Activated naive CD4-positive, alpha-beta T cell treated with anti-CD3 and anti-CD28 coated beads, Interleukin-2, amount 50 U/mL, for 24 hours (primary cell): Measurements from ENCODE around the gene GRIK4.
"Not testable (repeated sequence)": the region's sequence is repeated elsewhere in the genome, so short reads cannot be mapped to it uniquely, and the experiment has no call there.

ENCODE experiments used
- H3K27ac Mint-ChIP-seq: one replicate; pipeline ENCODE4 v1.8.0; 2021; ENCODE audit warnings: mild to moderate bottlenecking, mixed read lengths
- H3K27me3 Mint-ChIP-seq: one replicate; pipeline ENCODE4 v1.8.0; 2021; ENCODE audit warnings: mixed read lengths
- H3K36me3 Mint-ChIP-seq: one replicate; pipeline ENCODE4 v1.8.0; 2021; ENCODE audit warnings: mixed read lengths
- H3K4me1 Mint-ChIP-seq: one replicate; pipeline ENCODE4 v1.8.0; 2021; ENCODE audit warnings: mixed read lengths
- H3K4me3 Mint-ChIP-seq: one replicate; pipeline ENCODE4 v1.8.0; 2021; ENCODE audit warnings: mild to moderate bottlenecking, mixed read lengths
- H3K9me3 Mint-ChIP-seq: one replicate; pipeline ENCODE4 v1.8.0; 2021; ENCODE audit warnings: mixed read lengths

Gene GRIK4

DNA sequence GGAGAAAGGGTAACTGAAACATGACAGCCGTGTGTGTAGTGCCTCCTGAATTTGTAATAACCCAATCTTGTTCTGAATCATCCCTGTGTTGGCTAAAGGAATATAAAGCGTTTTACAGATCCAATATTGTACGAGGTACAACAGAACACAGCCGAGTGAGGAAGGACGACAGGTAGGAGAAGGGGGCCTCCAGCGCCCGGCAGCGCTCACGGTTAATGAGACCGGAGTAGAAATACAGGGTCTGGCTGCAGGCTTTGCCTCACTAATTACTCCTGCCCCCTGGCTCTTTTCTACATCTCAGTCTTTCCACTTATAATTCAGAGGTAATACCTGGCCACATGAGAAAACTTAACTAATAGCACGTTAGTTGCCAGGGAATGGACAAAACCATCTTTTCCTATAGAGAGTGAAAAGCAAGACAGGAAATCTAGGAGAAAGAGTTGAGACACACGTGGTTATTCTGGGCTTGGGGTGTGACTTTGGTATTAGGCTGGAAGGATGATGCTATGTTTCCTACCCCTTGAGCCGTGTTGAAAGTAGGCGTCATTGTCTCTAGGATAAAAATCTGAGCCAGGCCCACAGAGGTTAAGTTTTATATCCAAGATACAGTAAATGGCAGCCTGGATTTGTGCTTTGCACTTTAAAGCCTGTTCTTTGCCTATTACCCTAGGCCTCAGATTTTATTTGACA is 54.1 kb downstream of the GRIK4 start:
- H3K9me3 Mint-ChIP-seq, result no peaks in the 10 kb centered on the region
- no peak overlapping the region for H3K27ac Mint-ChIP-seq
- H3K36me3 Mint-ChIP-seq, result no peaks in the 10 kb centered on the region
- H3K27me3 Mint-ChIP-seq, result peaks cover 31% of the 10 kb centered on the region
- peaks cover 4% of the 10 kb centered on the region for H3K4me1 Mint-ChIP-seq
- no peak overlapping the region for H3K4me3 Mint-ChIP-seq

DNA sequence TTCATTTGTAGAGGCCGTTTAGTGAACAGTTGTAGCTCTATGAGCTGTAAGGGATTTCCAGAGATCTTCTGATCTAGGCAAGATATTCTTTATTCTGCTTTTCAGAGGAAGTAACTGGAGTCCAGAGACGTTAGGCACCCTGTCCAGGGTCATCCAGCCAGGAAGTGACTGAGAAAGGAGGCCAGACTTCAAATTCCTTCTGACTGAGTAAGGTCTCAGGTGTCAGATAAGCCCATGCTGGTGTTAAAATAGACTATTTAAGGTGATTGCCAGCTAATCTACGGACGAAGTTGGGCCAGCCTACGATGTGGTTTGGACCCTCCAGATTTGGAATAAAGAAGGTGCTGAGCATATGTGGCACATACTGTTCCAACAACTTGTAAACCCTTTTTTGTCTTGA is 54.6 kb downstream of the GRIK4 start:
- H3K27me3 Mint-ChIP-seq, result peaks cover 29% of the 10 kb centered on the region
- H3K9me3 Mint-ChIP-seq, result no peaks in the 10 kb centered on the region
- no peak overlapping the region for H3K4me3 Mint-ChIP-seq
- H3K36me3 Mint-ChIP-seq, result no peaks in the 10 kb centered on the region
- H3K4me1 Mint-ChIP-seq, result peaks cover 4% of the 10 kb centered on the region
- H3K27ac Mint-ChIP-seq, result no peak overlapping the region

DNA sequence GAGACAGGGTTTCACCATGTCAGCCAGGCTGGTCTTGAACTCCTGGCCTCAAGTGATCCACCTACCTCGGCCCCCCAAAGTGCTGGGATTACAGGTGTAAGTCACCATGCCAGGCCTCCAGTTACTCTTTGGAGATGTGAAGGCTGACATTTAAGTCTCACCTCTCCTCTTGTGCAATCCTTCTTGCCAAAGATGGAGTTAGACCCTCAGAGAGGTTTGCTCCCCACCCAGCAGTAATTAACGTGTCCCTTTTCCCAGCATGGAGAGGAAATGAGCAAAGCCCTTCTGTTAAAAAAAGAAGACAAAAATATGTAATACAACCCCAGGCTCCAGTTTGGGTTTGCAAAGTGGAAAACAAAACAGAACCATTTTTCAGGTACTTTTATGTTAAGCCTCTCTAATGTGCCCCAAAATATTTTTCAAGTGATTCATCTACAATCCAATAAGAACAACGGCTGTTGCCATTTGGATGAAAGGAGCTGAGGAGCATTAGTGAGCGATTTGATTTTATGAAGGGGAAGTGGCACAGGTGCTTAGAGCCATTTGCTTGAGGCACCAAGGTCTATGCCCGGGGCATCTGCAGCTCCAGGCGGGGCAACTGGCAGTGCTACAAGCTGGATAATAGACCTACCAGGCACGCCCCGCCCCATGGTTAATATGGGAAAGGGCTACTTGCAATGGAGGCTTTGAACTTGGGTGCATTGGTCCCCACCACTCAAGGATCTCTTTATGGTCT is 57.2 kb downstream of the GRIK4 start:
- no peaks in the 10 kb centered on the region for H3K9me3 Mint-ChIP-seq

DNA sequence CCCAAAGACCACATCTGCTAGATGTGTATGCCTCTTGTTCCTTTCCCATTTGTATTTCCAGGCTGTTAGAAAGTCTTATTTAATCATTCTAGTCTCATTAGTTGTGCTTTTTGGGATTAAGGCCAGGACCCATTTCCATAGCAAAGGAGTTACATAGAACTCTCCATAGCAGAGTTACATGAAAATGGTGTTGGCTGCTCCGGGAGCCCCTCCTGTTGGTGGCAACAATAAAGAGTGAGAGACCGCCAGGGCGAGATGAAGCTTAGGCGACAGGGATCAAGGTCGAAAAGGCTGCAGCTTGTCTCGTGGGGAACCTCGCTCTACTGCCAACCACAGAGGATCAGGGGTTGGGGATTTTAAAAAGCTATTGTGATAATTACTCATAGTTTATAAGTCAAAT is 58.3 kb downstream of the GRIK4 start:
- peaks cover 4% of the 10 kb centered on the region for H3K4me1 Mint-ChIP-seq
- no peak overlapping the region for H3K27ac Mint-ChIP-seq
- H3K4me3 Mint-ChIP-seq, result no peak overlapping the region
- peaks cover 17% of the 10 kb centered on the region for H3K27me3 Mint-ChIP-seq
- no peaks in the 10 kb centered on the region for H3K9me3 Mint-ChIP-seq
- H3K36me3 Mint-ChIP-seq, result no peaks in the 10 kb centered on the region

More for the DNA sequence above, 57.2 kb downstream of the GRIK4 start:
- no peak overlapping the region for H3K4me3 Mint-ChIP-seq
- peaks cover 16% of the 10 kb centered on the region for H3K27me3 Mint-ChIP-seq
- no peak overlapping the region for H3K27ac Mint-ChIP-seq
- H3K4me1 Mint-ChIP-seq, result peaks cover 4% of the 10 kb centered on the region
- no peaks in the 10 kb centered on the region for H3K36me3 Mint-ChIP-seq

DNA sequence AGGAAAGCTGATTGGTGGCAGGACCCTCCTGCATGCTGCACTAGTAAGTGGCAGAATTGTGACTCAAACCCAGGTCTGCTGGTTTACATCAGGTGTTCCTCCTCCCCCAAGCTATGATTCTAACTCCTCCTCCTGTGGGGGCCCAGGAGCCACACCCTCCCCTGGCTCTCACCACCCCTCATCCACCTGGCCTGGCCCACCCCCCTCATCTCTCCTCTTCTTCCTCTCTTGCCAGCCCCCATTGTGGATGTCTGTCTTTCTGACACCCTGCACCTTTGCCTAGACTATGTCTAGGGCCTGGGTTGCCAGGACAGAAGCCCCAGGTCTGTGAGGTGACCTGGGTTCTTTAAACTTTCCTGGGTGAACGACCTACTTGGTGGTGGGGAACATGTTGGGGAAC is 59.9 kb downstream of the GRIK4 start:
- no peaks in the 10 kb centered on the region for H3K4me1 Mint-ChIP-seq
- H3K27me3 Mint-ChIP-seq, result peaks cover 9% of the 10 kb centered on the region
- H3K4me3 Mint-ChIP-seq, result no peak overlapping the region
- no peaks in the 10 kb centered on the region for H3K9me3 Mint-ChIP-seq
- H3K36me3 Mint-ChIP-seq, result no peaks in the 10 kb centered on the region
- no peak overlapping the region for H3K27ac Mint-ChIP-seq

DNA sequence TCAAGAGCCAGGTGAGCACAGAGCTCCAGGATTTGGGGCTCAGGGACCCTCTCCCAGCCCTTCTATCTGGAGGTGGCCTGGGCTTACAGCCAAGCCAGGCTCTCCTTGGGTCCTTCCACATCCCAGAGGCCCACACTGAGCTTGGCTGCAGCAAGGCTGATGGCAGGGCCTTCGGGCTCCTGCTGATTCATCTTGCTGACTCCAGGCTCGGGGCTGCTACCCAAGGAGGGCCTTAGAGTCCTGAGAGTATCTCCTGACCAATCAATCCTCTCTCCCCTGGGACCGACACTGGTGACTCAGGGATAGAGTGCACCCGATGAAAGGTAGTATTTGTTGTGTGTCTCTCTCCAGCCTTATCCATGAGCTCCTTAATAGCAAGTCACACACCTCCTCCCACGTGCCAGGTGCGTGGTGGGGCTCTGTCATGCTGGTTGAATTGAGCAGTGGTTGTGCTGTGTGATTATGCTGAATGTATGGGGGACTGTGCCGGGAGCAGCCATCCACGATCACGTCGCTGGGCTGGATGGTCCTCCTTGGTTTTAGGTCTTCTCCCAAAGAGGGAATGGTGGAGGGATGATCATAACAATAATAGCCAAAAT is 62.3 kb downstream of the GRIK4 start:
- Mint-ChIP-seq H3K27ac (no peak overlapping the region), H3K4me3 (no peak overlapping the region), H3K36me3 (no peaks in the 10 kb centered on the region), H3K4me1 (no peaks in the 10 kb centered on the region), H3K27me3 (peaks cover 6% of the 10 kb centered on the region), H3K9me3 (no peaks in the 10 kb centered on the region)

DNA sequence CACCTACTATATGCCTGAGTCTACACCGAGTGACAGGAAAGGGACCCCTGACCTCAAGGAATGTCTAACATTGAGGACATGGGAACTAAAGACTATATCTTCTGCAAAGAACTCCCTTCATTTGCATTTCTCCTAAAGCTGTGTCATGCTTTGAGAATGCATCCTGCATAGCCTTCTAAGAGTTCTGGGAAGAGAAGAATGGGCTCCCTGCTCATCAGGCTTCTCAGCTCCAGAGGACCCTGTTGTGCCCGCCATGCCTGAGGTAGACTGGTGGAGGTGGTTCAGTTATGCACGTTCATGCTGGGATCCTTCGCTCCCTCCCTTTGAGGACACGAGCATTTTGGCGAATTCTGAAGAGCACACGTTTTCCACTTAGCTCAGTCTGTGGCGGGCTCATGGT is 63.3 kb downstream of the GRIK4 start:
- H3K27me3 Mint-ChIP-seq, result peaks cover 3% of the 10 kb centered on the region
- H3K4me1 Mint-ChIP-seq, result no peaks in the 10 kb centered on the region
- H3K36me3 Mint-ChIP-seq, result no peaks in the 10 kb centered on the region
- H3K4me3 Mint-ChIP-seq, result no peak overlapping the region
- H3K27ac Mint-ChIP-seq, result no peak overlapping the region
- H3K9me3 Mint-ChIP-seq, result no peaks in the 10 kb centered on the region

DNA sequence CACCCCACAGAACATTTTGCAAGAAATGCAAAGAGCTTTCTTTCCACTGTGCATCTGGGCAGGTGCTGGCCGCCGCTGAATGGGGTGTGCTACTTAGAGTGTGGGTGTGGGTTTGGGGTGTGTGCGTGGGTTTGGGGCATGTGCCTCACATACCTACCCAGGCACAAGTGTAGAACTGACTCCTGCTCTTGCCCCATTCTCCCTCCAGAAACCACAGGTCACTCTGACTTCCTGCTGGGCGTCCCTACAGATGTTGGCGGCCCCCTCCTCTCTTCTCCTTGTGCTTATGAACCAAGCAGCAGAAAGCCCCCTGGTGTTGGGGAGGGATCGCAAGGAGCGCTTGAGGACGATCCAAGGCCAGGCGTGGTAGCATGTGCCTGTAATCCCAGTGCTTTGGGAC is 63.9 kb downstream of the GRIK4 start:
- Mint-ChIP-seq H3K27me3 (peaks cover 3% of the 10 kb centered on the region), H3K4me3 (no peak overlapping the region), H3K36me3 (no peaks in the 10 kb centered on the region), H3K4me1 (no peaks in the 10 kb centered on the region), H3K9me3 (no peaks in the 10 kb centered on the region), H3K27ac (no peak overlapping the region)

DNA sequence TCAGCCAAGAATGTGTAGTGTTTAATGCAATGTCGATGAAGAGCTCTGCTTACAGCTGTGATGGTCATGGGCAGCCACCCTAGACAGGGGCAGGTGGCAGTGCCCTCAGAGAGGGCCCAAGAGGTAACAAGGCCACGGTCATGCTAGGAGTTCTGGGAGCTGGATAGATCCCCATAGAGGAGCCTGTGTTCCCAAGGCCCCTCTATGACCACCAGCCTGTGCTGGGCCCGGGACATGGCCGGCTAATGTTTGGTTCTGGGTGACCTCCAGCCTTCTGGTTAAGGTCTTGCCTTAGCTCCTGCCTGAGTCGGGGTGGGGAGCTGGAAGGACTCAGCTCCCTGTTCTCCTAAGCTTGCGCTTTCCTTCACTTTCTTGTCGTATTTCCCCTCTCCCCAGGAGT is 65.1 kb downstream of the GRIK4 start:
- H3K27ac Mint-ChIP-seq, result no peak overlapping the region
- no peak overlapping the region for H3K4me3 Mint-ChIP-seq
- H3K4me1 Mint-ChIP-seq, result no peaks in the 10 kb centered on the region
- no peaks in the 10 kb centered on the region for H3K9me3 Mint-ChIP-seq
- peaks cover 3% of the 10 kb centered on the region for H3K27me3 Mint-ChIP-seq
- H3K36me3 Mint-ChIP-seq, result no peaks in the 10 kb centered on the region

DNA sequence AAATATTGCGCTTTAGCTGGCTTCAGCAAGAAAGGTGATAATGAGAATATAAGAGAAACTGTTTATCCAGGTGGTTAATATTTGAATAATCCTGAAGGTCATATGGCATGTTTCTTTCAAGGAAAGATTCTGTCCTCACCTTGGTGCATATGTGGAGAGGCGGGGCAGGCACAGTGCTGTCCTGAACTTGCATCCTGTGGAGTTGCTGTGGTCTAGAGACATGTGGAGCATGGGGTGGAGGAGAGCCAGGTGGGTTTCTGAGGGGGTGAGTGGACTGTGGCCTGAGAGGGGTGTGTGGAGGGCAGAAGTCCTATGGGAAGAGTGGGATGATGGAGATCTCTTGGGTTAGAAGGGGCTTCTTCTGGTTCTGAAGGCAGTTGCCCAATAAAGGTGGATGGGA is 65.5 kb downstream of the GRIK4 start:
- H3K36me3 Mint-ChIP-seq, result no peaks in the 10 kb centered on the region
- no peak overlapping the region for H3K4me3 Mint-ChIP-seq
- no peaks in the 10 kb centered on the region for H3K9me3 Mint-ChIP-seq
- H3K27ac Mint-ChIP-seq, result no peak overlapping the region
- peaks cover 3% of the 10 kb centered on the region for H3K27me3 Mint-ChIP-seq
- H3K4me1 Mint-ChIP-seq, result no peaks in the 10 kb centered on the region

DNA sequence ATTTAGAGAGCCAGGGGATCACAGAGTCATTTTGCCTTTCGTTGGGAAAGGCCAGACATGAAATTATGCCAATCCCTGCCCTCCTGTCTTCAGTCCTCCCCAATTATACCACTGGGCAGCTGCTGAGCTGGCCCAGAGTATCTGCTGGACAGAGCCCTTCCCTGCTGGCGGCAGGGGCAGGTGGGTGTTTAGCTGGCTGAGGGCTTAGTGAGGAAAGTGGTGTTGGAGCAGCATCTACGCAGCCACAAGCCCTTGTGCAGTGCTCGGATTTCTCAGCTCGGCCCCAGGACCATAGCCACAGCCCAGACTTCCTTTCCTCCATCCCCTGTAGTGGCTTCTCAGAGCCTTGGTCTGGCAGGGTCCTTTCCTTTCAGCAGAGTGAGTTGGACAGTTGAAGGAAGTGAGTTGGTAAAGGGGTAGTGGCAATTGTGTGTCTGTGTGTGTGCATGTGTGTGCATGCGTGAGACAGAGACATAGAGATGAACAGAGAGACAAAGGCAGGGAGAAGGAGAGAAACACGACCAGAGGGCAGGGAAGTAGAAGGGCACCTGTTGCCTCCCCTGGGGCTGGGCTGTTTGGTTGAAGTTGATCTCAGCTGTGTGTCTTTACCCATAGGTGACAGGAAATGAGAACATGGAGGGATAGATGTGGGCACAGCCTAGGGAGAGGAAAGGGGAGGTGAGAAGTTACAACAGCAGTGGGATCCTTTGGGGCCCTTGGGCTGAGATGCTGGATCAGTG is 66.2 kb downstream of the GRIK4 start:
- H3K4me1 Mint-ChIP-seq, result no peaks in the 10 kb centered on the region
- no peak overlapping the region for H3K27ac Mint-ChIP-seq
- no peaks in the 10 kb centered on the region for H3K9me3 Mint-ChIP-seq
- H3K4me3 Mint-ChIP-seq, result no peak overlapping the region
- H3K36me3 Mint-ChIP-seq, result no peaks in the 10 kb centered on the region
- H3K27me3 Mint-ChIP-seq, result peaks cover 3% of the 10 kb centered on the region

DNA sequence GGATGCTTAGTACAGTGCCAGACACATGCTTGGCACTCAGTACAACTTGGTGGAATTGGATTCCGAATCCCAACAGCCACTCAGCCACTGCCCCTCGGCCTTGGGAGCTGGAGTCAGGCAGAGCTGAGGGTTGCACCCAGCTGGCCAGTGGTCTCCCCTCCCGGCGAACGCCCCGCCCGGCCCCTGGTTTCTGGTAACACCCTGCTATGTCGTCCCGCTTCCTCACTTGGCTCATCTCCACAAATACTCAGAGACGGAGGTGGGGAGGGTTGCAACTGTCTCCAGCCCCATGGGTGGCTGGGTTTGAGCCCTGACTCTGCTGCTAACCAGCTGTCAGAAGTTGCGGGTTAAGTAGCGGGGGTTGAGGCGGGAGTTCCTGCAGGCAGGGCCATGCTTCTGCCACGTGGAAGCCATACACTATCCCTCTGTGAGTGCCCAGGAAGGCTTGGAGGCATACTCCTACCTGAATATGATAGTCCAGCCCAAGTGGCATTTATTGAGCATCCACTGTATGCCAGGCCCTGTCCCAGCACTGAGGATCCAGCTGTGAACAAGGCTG is 67.1 kb downstream of the GRIK4 start:
- peaks cover 6% of the 10 kb centered on the region for H3K9me3 Mint-ChIP-seq
- no peak overlapping the region for H3K27ac Mint-ChIP-seq
- H3K27me3 Mint-ChIP-seq, result peaks cover 3% of the 10 kb centered on the region
- H3K36me3 Mint-ChIP-seq, result no peaks in the 10 kb centered on the region
- no peak overlapping the region for H3K4me3 Mint-ChIP-seq
- no peaks in the 10 kb centered on the region for H3K4me1 Mint-ChIP-seq

DNA sequence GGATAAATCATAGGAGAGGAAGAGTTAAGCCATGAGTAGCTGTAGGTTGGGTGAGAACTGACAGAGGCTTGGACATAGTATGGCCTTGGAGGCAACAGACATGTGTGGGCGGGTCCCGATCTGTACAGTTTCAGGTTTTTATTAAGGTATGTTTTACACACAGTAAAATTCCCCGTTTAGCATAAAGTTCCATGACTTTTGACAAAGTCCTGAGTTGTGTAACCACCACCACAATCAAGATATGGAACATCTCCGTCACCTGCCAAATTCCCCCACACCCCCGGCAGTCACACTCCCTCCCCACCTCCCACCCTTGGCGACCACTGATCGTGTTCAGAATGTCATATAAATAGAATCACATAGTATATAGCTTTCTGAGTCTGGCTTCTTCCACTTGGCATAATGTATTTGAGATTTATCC is 68.1 kb downstream of the GRIK4 start:
- no peak overlapping the region for H3K4me3 Mint-ChIP-seq
- no peaks in the 10 kb centered on the region for H3K36me3 Mint-ChIP-seq
- H3K4me1 Mint-ChIP-seq, result no peaks in the 10 kb centered on the region
- no peak overlapping the region for H3K27ac Mint-ChIP-seq
- peaks cover 11% of the 10 kb centered on the region for H3K9me3 Mint-ChIP-seq
- H3K27me3 Mint-ChIP-seq, result peaks cover 4% of the 10 kb centered on the region

DNA sequence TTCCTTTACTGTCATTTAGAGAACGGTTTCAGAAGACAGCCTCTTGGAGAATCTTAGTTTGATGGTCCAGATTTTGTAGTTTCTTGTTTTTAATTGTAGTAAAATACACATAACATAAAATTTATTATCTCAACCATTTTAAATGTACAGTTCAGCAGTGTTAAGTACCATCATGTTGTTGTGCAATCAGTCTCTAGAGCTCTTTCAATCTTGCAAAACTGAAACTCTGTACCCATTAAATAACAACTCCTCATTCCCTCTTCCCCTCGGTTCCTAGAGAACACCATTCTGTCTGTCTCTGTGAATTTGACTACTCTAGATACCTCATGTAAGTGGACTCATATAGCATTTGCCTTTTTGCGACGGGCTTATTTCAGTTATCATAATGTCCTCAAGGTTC is 69.8 kb downstream of the GRIK4 start:
- Mint-ChIP-seq H3K27ac (no peak overlapping the region), H3K9me3 (peaks cover 11% of the 10 kb centered on the region), H3K4me3 (no peak overlapping the region), H3K27me3 (peaks cover 3% of the 10 kb centered on the region), H3K4me1 (no peaks in the 10 kb centered on the region), H3K36me3 (no peaks in the 10 kb centered on the region)

DNA sequence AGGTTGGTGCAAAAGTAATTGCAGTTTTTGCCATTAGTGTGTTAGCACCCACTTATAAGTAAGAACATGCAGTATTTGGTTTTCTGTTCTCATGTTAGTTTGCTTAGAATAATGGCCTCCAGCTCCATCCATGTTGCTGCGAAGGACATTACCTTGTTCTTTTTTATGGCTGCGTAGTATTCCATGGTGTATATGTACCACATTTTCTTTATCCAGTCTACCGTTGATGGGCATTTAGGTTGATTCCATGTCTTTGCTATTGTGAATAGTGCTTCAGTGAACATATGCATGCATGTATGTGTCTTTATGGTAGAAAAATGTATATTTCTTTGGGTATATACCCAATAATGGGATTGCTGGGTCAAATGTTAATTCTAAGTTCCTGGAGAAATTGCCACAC is 71.0 kb downstream of the GRIK4 start:
- H3K9me3 Mint-ChIP-seq, result peaks cover 11% of the 10 kb centered on the region
- not testable (repeated sequence) for H3K36me3 Mint-ChIP-seq, H3K4me3 Mint-ChIP-seq, H3K4me1 Mint-ChIP-seq, H3K27me3 Mint-ChIP-seq, H3K27ac Mint-ChIP-seq
